Measurements from ENCODE around the gene AKR1D1.
"Not testable (repeated sequence)": the region's sequence is repeated elsewhere in the genome, so short reads cannot be mapped to it uniquely, and the experiment has no call there.

AKR1D1 gene

DNA sequence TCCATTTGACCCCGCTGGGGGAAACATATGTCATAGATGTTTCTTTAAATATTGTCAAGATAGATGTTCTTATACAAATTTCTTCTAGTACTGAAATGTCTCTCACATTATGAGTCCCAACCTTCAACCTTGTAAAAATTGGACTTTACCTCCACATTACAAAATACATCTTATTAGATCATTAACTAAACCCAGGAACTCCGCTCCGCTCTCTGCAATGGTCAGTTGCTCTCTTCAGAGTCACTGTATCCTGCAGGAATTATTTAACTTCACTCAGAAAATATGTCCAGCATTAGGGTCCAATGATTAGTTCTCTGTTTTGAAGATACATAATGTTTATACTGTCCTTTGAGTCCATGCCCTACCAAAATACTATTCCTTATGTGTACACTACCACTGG is 8.5 kb upstream of the AKR1D1 start:
- no peaks in the 10 kb centered on the region for H3K9me3 ChIP-seq (ENCODE audit: control insufficient read depth in 2 of 2, low read length in 2 of 2)
- no peak overlapping the region for H3K27ac ChIP-seq (ENCODE audit: low read depth in 2 of 2, low read length in 2 of 2)
- no peak overlapping the region for H3K9ac ChIP-seq (ENCODE audit: low read depth in 1 of 2, low read length in 2 of 2)
- H3K27me3 ChIP-seq (ENCODE audit: control insufficient read depth in 2 of 2, insufficient read depth in 2 of 2, low read length in 2 of 2): no peaks in the 10 kb centered on the region
- H3K4me3 ChIP-seq (ENCODE audit: low read length in 2 of 2): no peak overlapping the region
- H3K36me3 ChIP-seq (ENCODE audit: control insufficient read depth in 2 of 2, insufficient read depth in 2 of 2, low read length in 2 of 2): no peaks in the 10 kb centered on the region
- no peaks in the 10 kb centered on the region for H3K4me1 ChIP-seq (ENCODE audit: control insufficient read depth in 2 of 2, insufficient read depth in 2 of 2, low read length in 2 of 2)

DNA sequence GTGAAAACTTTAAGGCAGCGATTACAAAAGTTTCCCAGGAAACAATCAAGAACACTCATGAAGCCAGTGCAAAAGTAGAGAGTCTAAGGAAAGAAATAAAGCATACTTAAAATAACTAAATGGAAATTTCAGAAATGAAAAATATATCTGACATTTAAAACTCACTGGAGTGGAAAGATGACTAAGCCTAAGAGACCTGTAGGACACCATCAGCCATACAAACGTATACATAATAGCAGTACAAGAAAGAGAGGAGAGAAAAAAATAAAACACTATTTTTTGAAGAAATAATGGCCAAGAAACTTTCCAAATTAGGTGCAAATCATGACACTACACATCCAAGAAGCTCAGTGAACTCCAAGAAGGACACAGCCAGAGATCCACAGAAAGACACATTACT is 5.4 kb upstream of the AKR1D1 start:
- Histone ChIP-seq H3K9me3 (ENCODE audit: control insufficient read depth in 2 of 2, low read length in 2 of 2) (no peaks in the 10 kb centered on the region), H3K27ac (ENCODE audit: low read depth in 2 of 2, low read length in 2 of 2) (no peak overlapping the region), H3K9ac (ENCODE audit: low read depth in 1 of 2, low read length in 2 of 2) (no peak overlapping the region), H3K36me3 (ENCODE audit: control insufficient read depth in 2 of 2, insufficient read depth in 2 of 2, low read length in 2 of 2) (no peaks in the 10 kb centered on the region), H3K27me3 (ENCODE audit: control insufficient read depth in 2 of 2, insufficient read depth in 2 of 2, low read length in 2 of 2) (no peaks in the 10 kb centered on the region), H3K4me1 (ENCODE audit: control insufficient read depth in 2 of 2, insufficient read depth in 2 of 2, low read length in 2 of 2) (no peaks in the 10 kb centered on the region), H3K4me3 (ENCODE audit: low read length in 2 of 2) (no peak overlapping the region)

DNA sequence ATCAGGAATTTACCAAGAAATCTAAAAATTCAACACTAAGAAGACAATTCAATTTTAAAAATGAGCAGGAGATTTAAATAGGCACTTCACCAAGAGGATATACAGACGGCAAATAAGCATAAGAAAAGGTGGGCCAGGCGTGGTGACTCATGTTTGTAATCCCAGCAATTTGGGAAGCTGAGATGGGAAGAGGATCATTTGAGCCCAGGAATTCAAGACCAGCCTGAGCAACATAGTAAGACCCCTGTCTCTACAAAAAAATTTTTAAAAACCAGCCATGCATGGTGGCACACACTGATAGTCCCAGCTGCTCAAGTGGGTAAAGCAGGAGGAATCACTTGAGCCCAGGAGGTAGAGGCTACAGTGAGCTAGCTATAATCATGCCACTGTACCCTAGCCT is 3.5 kb upstream of the AKR1D1 start:
- H3K27ac ChIP-seq (ENCODE audit: low read depth in 2 of 2, low read length in 2 of 2): no peak overlapping the region
- no peaks in the 10 kb centered on the region for H3K27me3 ChIP-seq (ENCODE audit: control insufficient read depth in 2 of 2, insufficient read depth in 2 of 2, low read length in 2 of 2)
- H3K9ac ChIP-seq (ENCODE audit: low read depth in 1 of 2, low read length in 2 of 2): no peak overlapping the region
- no peaks in the 10 kb centered on the region for H3K4me1 ChIP-seq (ENCODE audit: control insufficient read depth in 2 of 2, insufficient read depth in 2 of 2, low read length in 2 of 2)
- no peaks in the 10 kb centered on the region for H3K36me3 ChIP-seq (ENCODE audit: control insufficient read depth in 2 of 2, insufficient read depth in 2 of 2, low read length in 2 of 2)
- H3K4me3 ChIP-seq (ENCODE audit: low read length in 2 of 2): no peak overlapping the region
- no peaks in the 10 kb centered on the region for H3K9me3 ChIP-seq (ENCODE audit: control insufficient read depth in 2 of 2, low read length in 2 of 2)

DNA sequence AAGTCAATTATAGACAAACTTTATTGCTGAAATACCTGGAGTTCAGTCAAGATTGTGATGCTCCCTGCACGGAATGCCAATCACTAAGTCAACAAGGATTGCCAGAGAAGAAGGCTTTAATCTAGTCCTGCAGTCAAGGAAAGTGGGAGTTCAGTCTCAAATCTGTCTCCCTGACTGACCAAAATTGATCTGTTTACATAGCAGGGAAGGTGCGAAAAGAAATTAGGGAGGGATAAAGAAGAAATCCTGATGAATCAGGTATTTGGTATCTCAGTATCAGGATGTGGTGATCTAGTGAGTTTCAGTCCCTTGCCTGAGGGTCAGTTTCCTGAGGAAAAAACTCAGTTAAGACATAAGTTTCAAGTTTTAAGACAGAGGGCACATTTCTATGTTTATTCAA is 2.1 kb upstream of the AKR1D1 start:
- Histone ChIP-seq H3K4me3 (ENCODE audit: low read length in 2 of 2) (no peak overlapping the region), H3K9ac (ENCODE audit: low read depth in 1 of 2, low read length in 2 of 2) (no peak overlapping the region)

DNA sequence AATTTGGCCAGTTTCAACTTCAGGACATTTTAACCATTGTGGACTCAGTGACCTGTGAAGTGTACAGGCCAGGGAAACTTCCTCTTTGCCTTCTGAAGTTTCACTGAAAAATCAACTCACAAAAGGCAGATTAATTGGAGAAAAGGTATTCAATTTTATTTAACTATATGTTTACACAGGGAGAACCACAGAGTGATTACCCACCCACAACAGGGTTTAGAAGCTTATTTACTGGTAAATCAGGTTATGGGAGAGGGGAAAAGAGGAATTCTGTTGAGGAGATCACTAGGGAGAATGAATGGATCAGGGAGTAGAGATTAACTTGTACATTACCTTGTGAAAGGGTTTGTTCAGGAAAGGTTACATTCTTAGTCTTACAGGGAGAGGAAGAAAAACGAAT is 1.7 kb upstream of the AKR1D1 start:
- no peaks in the 10 kb centered on the region for H3K36me3 ChIP-seq (ENCODE audit: control insufficient read depth in 2 of 2, insufficient read depth in 2 of 2, low read length in 2 of 2)
- no peak overlapping the region for H3K9ac ChIP-seq (ENCODE audit: low read depth in 1 of 2, low read length in 2 of 2)
- H3K27me3 ChIP-seq (ENCODE audit: control insufficient read depth in 2 of 2, insufficient read depth in 2 of 2, low read length in 2 of 2): no peaks in the 10 kb centered on the region
- H3K4me3 ChIP-seq (ENCODE audit: low read length in 2 of 2): no peak overlapping the region
- H3K27ac ChIP-seq (ENCODE audit: low read depth in 2 of 2, low read length in 2 of 2): no peak overlapping the region
- H3K9me3 ChIP-seq (ENCODE audit: control insufficient read depth in 2 of 2, low read length in 2 of 2): no peaks in the 10 kb centered on the region
- no peaks in the 10 kb centered on the region for H3K4me1 ChIP-seq (ENCODE audit: control insufficient read depth in 2 of 2, insufficient read depth in 2 of 2, low read length in 2 of 2)

More for the DNA sequence above, 2.1 kb upstream of the AKR1D1 start:
- Histone ChIP-seq H3K27ac (ENCODE audit: low read depth in 2 of 2, low read length in 2 of 2) (no peak overlapping the region), H3K4me1 (ENCODE audit: control insufficient read depth in 2 of 2, insufficient read depth in 2 of 2, low read length in 2 of 2) (no peaks in the 10 kb centered on the region), H3K36me3 (ENCODE audit: control insufficient read depth in 2 of 2, insufficient read depth in 2 of 2, low read length in 2 of 2) (no peaks in the 10 kb centered on the region), H3K27me3 (ENCODE audit: control insufficient read depth in 2 of 2, insufficient read depth in 2 of 2, low read length in 2 of 2) (no peaks in the 10 kb centered on the region), H3K9me3 (ENCODE audit: control insufficient read depth in 2 of 2, low read length in 2 of 2) (no peaks in the 10 kb centered on the region)

DNA sequence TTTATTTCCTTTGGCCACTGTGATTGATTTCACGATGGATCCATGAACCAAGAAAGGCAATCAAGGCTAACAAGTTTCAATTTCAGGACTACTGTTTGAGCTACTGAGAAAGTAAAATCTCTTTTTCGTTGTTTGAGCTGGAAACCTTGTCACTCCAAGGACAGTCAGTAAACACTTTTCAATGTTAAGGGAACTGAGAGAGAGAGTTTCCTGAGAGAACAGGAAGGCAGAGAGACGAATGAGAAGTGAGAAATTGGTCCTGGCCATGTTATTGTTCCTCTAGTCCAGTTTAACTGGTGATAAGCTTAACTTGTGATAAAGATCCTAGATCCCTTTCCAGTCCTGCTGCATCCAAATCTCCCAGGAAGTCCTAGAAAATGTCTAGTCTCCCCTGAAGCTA is 909 bp upstream of the AKR1D1 start:
- Histone ChIP-seq H3K36me3 (ENCODE audit: control insufficient read depth in 2 of 2, insufficient read depth in 2 of 2, low read length in 2 of 2) (no peaks in the 10 kb centered on the region), H3K4me3 (ENCODE audit: low read length in 2 of 2) (no peak overlapping the region), H3K4me1 (ENCODE audit: control insufficient read depth in 2 of 2, insufficient read depth in 2 of 2, low read length in 2 of 2) (no peaks in the 10 kb centered on the region), H3K9me3 (ENCODE audit: control insufficient read depth in 2 of 2, low read length in 2 of 2) (no peaks in the 10 kb centered on the region), H3K27me3 (ENCODE audit: control insufficient read depth in 2 of 2, insufficient read depth in 2 of 2, low read length in 2 of 2) (no peaks in the 10 kb centered on the region), H3K27ac (ENCODE audit: low read depth in 2 of 2, low read length in 2 of 2) (no peak overlapping the region), H3K9ac (ENCODE audit: low read depth in 1 of 2, low read length in 2 of 2) (no peak overlapping the region)

DNA sequence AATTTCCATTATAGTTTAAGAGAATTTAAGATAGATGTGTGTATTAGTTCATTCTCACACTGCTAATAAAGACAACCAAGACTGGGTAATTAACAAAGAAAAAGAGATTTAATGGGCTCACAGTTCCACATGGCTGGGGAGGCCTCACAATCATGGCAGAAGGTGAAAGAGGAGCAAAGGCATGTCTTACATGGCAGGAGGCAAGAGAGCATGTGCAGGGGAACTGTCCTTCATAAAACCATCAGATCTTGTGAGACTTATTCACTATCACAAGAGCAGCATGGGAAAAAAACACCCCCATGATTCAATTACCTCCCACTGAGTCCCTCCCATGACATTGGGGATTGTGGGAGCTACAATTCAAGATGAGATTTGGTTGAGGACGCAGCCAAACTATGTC is 473 bp upstream of the AKR1D1 start:
- H3K4me1 ChIP-seq (ENCODE audit: control insufficient read depth in 2 of 2, insufficient read depth in 2 of 2, low read length in 2 of 2); H3K4me3 ChIP-seq (ENCODE audit: low read length in 2 of 2); H3K9ac ChIP-seq (ENCODE audit: low read depth in 1 of 2, low read length in 2 of 2); H3K27ac ChIP-seq (ENCODE audit: low read depth in 2 of 2, low read length in 2 of 2); H3K36me3 ChIP-seq (ENCODE audit: control insufficient read depth in 2 of 2, insufficient read depth in 2 of 2, low read length in 2 of 2); H3K9me3 ChIP-seq (ENCODE audit: control insufficient read depth in 2 of 2, low read length in 2 of 2); H3K27me3 ChIP-seq (ENCODE audit: control insufficient read depth in 2 of 2, insufficient read depth in 2 of 2, low read length in 2 of 2): not testable (repeated sequence)

DNA sequence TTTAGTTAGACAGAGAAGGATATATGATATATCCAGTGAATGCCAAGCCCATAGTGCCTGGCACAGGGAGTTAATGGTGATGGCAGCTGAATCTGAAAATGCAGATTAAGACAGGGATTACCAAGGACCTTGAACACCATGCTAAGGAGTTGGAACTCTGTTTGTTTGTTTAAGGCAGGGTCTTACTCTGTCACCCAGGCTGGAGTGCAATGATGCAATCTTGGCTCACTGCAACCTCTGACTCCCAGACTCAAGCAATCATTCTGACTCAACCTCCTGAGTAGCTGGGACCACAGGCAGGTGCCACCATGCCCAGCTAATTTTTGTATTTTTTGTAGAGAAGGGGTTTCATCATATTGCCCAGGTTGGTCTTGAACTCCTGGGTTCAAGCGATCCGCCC is 1.6 kb downstream of the AKR1D1 start:
- Histone ChIP-seq H3K36me3 (ENCODE audit: control insufficient read depth in 2 of 2, insufficient read depth in 2 of 2, low read length in 2 of 2) (no peaks in the 10 kb centered on the region), H3K9me3 (ENCODE audit: control insufficient read depth in 2 of 2, low read length in 2 of 2) (no peaks in the 10 kb centered on the region), H3K4me3 (ENCODE audit: low read length in 2 of 2) (no peak overlapping the region), H3K27ac (ENCODE audit: low read depth in 2 of 2, low read length in 2 of 2) (no peak overlapping the region), H3K4me1 (ENCODE audit: control insufficient read depth in 2 of 2, insufficient read depth in 2 of 2, low read length in 2 of 2) (no peaks in the 10 kb centered on the region), H3K27me3 (ENCODE audit: control insufficient read depth in 2 of 2, insufficient read depth in 2 of 2, low read length in 2 of 2) (no peaks in the 10 kb centered on the region), H3K9ac (ENCODE audit: low read depth in 1 of 2, low read length in 2 of 2) (no peak overlapping the region)

DNA sequence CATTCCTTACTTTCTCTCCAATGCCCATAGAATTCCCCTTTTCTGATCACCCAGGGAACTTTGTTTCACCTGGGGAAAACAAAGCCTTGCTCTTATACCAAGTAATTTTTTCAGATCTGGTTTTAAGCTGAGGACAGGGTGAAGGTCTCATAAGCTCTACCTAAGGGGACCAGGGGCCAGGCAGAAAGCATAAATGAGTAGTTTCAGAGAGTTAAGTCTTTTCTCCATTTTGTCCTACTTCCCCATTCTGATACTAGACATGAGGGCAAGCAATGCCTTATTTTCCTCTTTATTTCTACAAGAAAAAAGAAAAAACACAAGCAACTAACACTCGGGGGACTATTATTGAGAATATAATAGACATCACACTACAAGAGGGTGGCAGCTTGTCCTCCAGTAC is 2.9 kb downstream of the AKR1D1 start:
- Histone ChIP-seq H3K36me3 (ENCODE audit: control insufficient read depth in 2 of 2, insufficient read depth in 2 of 2, low read length in 2 of 2) (no peaks in the 10 kb centered on the region), H3K4me3 (ENCODE audit: low read length in 2 of 2) (no peak overlapping the region), H3K9me3 (ENCODE audit: control insufficient read depth in 2 of 2, low read length in 2 of 2) (no peaks in the 10 kb centered on the region), H3K27ac (ENCODE audit: low read depth in 2 of 2, low read length in 2 of 2) (no peak overlapping the region), H3K27me3 (ENCODE audit: control insufficient read depth in 2 of 2, insufficient read depth in 2 of 2, low read length in 2 of 2) (no peaks in the 10 kb centered on the region), H3K9ac (ENCODE audit: low read depth in 1 of 2, low read length in 2 of 2) (no peak overlapping the region), H3K4me1 (ENCODE audit: control insufficient read depth in 2 of 2, insufficient read depth in 2 of 2, low read length in 2 of 2) (no peaks in the 10 kb centered on the region)

DNA sequence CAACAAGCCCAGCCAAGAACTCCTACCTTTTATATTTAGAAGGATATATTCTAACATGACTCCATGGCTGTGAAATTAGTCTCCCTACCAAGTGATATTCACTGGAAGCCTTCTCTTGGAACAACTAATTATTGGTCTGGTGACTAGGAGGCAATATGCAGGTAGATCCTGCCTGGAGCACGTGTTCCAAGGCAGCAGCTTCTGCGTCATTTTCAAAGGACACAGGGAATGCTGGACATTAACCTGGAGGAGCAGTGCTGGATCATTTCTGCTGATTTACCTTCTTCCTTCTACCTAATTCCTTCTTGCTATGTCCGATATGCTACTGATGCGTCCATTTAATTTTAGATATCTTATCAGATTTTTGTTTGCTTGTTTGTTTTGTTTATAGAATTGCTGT is 5.6 kb downstream of the AKR1D1 start:
- no peaks in the 10 kb centered on the region for H3K4me1 ChIP-seq (ENCODE audit: control insufficient read depth in 2 of 2, insufficient read depth in 2 of 2, low read length in 2 of 2)
- H3K9me3 ChIP-seq (ENCODE audit: control insufficient read depth in 2 of 2, low read length in 2 of 2): no peaks in the 10 kb centered on the region
- no peaks in the 10 kb centered on the region for H3K27me3 ChIP-seq (ENCODE audit: control insufficient read depth in 2 of 2, insufficient read depth in 2 of 2, low read length in 2 of 2)
- H3K36me3 ChIP-seq (ENCODE audit: control insufficient read depth in 2 of 2, insufficient read depth in 2 of 2, low read length in 2 of 2): no peaks in the 10 kb centered on the region
- no peak overlapping the region for H3K9ac ChIP-seq (ENCODE audit: low read depth in 1 of 2, low read length in 2 of 2)
- no peak overlapping the region for H3K4me3 ChIP-seq (ENCODE audit: low read length in 2 of 2)
- no peak overlapping the region for H3K27ac ChIP-seq (ENCODE audit: low read depth in 2 of 2, low read length in 2 of 2)

DNA sequence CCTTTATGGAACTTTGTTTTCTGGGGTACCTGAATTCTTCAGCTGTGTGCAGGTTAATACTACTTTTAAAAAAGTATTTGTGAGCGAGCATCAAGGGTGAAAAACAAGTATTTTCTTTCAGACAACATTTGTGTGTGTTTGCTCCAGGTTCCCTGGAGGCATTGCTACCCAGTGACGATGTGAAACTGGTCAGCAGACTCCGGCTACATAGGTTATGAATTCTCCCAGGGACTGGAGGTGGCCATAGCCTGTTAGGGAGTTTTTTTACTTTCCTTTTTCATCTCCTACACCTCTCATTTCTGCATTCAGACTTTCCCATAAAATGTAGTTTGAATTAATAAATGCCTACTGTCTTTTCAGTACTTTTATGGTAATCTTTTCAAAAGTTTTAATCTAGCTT is 7.6 kb downstream of the AKR1D1 start:
- Histone ChIP-seq H3K27me3 (ENCODE audit: control insufficient read depth in 2 of 2, insufficient read depth in 2 of 2, low read length in 2 of 2) (no peaks in the 10 kb centered on the region), H3K36me3 (ENCODE audit: control insufficient read depth in 2 of 2, insufficient read depth in 2 of 2, low read length in 2 of 2) (no peaks in the 10 kb centered on the region), H3K4me1 (ENCODE audit: control insufficient read depth in 2 of 2, insufficient read depth in 2 of 2, low read length in 2 of 2) (no peaks in the 10 kb centered on the region), H3K4me3 (ENCODE audit: low read length in 2 of 2) (no peak overlapping the region), H3K9me3 (ENCODE audit: control insufficient read depth in 2 of 2, low read length in 2 of 2) (no peaks in the 10 kb centered on the region), H3K27ac (ENCODE audit: low read depth in 2 of 2, low read length in 2 of 2) (no peak overlapping the region), H3K9ac (ENCODE audit: low read depth in 1 of 2, low read length in 2 of 2) (no peak overlapping the region)

Measured in mucosa of rectum (tissue), 2 donors.